ENCODE measurements around the gene HMGCLL1.

Gene HMGCLL1

DNA sequence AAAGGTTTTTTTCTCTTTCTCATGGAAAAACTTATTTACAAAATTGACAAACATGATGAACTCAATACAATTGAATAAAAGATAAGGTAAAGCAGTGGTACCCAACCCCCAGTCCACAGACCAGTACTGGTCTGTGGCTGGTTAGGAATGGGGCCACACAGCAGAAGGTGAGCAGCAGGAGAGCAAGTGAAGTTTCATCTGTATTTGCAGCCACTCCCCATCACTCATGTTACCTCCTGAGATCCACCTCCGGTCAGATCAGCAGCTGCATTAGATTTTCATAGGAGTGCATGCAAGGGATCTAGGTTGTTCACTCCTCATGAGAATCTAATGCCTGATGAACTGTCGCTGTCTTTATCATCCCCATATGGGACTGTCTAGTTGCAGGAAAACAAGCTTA is 47.5 kb downstream of the HMGCLL1 start:
- DNase-seq (ENCODE audit: low spot score) = no peak

GRCh38 chr6:55530931-55531330 is 48.1 kb downstream of the HMGCLL1 start:
- DNase-seq (ENCODE audit: low spot score) = no peak

DNA sequence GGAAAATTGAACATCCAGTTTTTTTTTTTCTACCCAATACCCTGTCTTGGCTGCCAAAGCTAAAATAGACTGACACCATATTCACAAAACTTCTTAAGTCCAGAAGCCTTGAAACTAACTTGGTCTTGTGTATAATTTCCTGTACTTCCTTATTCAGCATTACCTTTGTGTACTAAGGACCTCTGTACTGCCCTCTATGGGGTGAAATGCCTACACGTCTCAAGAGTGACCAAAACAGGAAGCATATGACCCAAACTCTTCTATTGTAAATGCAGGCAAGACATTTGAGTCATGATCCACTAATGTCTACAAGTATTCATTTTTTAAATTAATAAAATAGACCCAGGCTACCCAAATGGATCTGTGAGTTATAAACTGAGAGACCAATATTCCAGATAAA is 50.4 kb downstream of the HMGCLL1 start:
- DNase-seq (ENCODE audit: low spot score) = no peak

DNA sequence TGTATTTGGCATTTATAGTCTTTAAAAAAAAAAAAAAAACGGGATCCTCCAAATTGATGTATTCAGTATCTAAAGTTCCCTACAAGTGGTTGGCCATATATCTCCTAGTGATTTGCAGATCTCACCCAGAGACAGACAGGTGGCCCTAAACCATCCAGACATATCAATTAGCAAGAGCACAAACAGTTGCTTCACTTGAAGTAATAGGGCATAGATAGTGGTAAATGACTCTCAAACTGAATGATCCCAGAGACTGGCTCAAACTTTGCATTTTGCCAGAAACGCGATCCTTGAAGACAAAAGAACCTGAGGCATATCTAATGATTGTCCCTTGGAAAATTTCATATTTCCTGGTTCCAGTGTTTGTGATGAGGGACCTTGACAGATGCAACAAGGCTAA is 54.6 kb downstream of the HMGCLL1 start:
- no peak for DNase-seq (ENCODE audit: low spot score)

DNA sequence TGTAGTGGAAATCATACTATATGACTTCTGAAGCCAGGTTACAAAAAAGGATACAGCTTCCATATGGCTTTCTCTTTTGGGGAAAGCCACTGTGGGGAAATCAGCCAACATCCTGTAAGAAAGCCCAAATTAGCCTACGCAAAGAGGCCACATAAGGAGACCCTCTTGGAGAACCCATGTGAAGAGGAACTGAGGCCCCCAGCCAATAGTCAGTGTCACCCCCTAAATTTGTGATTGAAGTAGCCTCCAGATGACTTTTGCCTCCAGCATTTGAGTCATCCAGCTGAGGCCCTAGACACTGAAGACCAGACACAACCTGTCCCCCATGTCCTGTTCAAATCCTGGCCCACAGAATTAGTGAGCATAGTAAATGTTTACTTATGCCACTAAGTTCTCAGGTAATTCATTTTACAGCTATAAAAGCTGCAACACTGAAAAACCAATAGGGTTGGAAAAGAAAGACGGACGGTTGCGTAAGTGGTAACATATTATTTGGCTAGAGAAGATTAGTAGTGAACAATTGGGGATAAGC is 60.4 kb downstream of the HMGCLL1 start:
- DNase-seq (ENCODE audit: low spot score) = no peak

DNA sequence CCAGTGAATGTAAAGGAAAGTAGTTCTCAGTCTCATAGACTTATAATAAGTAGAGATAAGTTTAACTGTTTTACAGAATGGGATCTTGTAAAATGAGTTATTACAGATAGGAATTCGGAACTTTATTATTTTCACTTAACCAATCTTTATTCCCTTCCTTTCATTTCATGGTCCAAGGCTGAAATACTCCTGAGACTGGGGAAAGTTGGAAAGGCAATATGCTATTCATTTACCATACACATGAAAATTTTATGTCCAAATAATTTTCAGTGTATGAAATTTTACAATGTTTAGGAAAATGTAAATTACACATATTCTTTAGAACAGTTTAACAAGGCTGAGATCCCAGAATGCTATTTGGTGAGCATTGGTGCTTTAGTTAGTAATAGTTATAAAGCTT is 62.3 kb downstream of the HMGCLL1 start:
- DNase-seq (ENCODE audit: low spot score) = no peak

DNA sequence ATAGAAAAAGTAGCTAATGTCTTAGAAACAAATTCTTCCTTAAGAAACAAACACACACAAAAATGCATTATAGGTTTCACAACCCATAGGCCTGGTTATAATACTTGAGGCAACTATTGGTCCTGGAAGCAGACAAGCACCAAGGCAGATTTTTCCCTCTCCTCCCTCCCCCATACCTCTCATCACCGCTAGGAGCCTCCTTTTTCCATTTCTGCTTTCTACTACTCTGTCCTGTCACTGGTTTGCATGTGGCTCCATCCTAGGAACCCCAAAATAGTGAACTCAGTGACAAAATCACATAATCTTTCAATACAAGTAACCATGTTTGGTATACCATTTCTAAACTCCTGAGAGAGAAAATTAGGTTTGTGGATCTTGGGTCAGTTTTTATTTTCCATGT is 66.1 kb downstream of the HMGCLL1 start:
- DNase-seq (ENCODE audit: low spot score) = no peak

GRCh38 chr6:55511122-55511800 is 67.7 kb downstream of the HMGCLL1 start:
- DNase-seq (ENCODE audit: low spot score) = no peak

DNA sequence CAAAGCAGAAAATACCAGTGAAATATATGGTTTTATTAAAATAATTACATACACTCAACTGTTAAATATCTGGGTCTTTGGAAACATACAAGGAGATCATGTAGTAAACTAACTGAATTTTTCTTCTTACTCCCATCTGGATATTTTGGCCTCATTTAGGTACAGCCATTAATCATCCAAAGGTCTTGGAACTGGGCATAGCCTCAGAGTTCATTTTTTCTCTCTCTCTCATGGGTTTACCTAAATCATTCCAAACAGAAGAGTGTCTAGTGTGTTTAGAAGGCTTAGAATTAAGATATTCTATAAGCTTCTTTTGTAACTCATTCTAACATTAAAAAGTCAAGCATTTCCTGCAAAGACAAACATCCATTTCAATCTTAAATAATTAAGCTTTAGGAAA is 79.4 kb downstream of the HMGCLL1 start:
- no peak for DNase-seq (ENCODE audit: low spot score)

DNA sequence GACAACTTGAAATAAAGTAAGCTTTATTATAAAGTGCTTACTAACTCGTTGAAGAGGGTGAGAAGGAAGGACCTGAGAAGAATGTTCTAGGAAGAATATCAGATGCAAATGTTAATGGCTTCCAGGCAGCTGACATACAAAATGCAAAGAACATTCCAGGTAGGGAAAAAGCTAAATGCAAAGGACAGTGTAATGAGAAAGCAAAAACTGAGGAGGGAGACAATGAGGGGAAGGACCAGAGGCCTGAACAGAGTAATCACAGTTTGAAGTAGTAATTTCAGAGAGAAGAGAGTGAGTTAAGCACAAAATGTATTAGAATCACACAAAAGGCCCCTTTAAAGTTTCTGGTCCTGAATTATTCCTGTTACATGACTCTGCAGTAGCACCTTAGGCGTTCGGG is 81.3 kb downstream of the HMGCLL1 start:
- DNase-seq (ENCODE audit: low spot score) = no peak

DNA sequence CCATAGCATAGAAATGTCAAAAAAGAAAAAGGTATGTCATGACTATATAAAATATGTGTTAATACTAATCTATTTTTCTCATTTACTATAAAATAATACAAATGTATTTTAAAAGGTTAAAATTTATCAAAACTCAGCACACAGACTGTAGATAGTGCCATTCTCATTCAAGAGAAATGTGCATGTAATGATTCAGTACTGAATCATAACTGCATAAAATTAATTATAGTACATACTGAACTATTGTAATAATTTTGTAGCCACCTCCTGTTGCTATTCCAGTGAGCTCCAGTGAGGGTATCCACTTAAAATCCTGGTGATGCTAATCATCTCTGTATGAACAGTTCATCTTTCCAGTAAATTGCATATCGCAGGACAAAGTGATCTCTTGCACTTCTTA is 82.8 kb downstream of the HMGCLL1 start:
- no peak for DNase-seq (ENCODE audit: low spot score)

DNA sequence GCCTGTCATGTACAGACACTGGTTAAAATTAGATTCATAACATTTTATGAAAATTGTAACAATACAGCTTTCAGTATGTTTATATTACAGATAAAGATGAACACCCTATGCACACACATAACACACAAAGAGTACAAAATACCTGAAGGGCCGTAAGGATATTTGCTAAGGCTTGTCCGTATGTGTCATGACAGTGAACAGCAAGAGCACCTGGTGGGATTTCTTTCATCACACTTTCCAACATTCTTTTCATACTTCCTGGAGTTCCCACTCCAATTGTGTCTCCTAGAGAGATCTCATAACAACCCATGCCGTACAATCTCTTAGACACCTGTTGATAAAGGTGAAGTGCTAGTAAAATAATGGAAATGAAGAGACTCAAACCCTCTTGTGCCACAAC is 83.7 kb downstream of the HMGCLL1 start:
- DNase-seq (ENCODE audit: low spot score) = no peak

GRCh38 chr6:55494411-55494810 is 84.6 kb downstream of the HMGCLL1 start:
- DNase-seq (ENCODE audit: low spot score) = no peak

GRCh38 chr6:55492259-55492658 is 86.7 kb downstream of the HMGCLL1 start:
- no peak for DNase-seq (ENCODE audit: low spot score)

GRCh38 chr6:55490871-55491270 is 88.1 kb downstream of the HMGCLL1 start:
- no peak for DNase-seq (ENCODE audit: low spot score)

DNA sequence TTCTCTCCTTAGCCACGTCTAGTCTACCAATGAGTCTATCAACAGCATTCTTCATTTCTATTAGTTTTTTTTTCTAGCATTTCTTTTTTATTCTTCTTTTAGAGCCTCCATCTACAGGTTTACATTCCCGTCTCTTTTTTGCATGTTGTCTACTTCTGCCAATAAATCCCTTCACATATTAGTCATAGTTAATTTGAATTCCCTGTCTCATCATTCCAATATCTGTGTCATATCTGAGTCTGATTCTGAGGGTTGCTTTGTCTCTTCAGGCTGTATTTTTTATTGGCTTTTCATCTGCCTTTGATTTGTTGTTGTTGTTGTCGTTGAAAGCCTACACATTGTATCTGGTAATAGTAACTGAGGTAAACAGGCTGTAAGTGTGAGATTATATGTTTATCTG is 104.6 kb downstream of the HMGCLL1 start:
- no peak for DNase-seq (ENCODE audit: low spot score)

DNA sequence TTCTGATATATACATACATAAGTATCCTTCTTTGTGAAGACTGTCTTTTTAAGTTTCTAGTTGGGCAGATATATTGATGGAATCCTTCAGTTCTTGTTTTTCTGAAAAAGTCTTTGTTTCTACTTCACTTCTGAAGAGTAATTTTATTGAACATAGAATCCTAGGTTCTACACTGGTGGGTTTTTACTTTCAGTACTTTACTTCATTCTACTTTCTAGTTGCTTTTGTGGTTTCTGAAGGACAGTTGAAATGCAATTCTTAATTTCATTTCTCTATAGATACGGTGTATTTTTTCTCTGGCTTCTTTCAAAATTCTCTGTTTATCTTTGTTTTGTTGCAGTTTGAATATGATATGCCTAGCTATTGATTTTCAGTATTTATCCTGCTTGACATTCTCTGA is 105.3 kb downstream of the HMGCLL1 start:
- DNase-seq (ENCODE audit: low spot score) = no peak

- no peak for DNase-seq (ENCODE audit: low spot score)
Measured at GRCh38 chr6:55469951-55470366, 109.0 kb downstream of the HMGCLL1 start.

DNA sequence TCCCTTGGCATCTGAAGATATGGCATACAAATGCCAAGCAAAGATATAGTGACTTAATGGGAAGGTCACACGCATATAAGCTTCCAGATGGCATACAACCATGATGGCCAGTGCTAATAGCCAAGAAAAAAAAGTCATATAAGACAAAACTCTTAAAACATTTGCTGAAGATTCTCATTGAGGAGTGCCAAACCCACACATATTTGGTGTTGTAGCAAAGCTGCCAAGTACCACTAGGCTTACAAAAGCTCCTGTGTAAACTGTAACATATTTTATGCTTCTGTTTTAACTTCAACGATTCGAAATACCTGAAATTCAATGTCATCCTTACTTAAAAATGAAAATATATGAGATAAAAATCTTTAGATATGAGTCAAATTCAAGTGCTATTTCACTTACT is 123.0 kb downstream of the HMGCLL1 start:
- DNase-seq (ENCODE audit: low spot score) = no peak

DNA sequence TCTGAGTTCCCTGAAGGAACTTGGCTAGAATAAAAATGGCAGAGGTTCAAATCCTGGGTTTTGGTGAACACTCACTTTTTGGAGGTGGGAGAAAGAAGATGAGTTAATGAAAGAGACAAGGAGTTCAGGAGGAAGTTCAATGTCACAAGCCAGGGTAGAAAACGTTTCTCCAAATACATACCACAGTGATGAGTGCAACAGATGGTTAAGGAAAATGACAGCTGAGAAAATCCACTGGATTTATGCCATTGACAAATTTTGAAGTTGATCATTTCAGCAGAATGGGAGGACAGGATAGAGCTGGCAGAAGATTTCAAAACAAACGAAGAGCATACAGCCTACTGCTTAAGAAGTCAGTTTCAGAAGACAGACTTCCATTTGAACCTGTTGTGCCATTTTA is 129.0 kb downstream of the HMGCLL1 start:
- DNase-seq (ENCODE audit: low spot score) = no peak

DNA sequence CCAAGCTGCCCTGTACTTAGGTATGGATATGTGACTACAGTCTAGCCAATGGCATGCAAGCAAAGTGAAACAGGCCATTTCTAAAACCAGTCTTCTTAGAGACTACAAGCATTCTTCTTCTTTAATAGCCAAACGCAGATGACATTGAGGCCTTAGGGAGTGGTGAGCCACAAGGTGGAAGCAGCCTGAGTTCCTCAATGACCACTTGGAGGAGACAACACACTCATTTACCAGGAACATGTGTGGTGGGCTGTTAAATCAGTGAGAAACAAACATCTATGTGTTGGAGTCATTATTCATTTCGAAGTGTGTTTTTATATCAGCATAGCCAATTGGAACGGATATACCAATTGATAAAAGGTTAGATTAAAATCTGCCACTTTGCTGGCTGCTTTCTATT is 129.8 kb downstream of the HMGCLL1 start:
- DNase-seq (ENCODE audit: low spot score) = no peak

DNA sequence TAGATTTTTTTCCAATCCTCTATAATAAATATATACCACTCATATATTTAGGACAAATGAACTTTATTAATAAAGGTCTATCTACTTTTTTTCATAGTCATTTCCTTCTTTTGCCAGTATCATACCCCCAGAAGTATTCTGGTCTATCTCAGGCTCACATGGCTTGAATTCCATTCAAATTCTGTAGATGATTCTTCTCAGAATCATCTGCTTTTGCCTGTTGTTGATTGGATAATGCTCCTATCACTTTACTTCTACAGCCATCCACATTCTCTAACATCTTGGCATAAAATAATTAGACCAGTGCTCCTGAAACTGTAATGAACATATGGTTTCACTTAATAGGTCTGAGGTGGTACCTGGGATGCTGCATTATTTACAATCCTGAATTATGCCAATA is 130.5 kb downstream of the HMGCLL1 start:
- no peak for DNase-seq (ENCODE audit: low spot score)

GRCh38 chr6:55447891-55448290 is 131.1 kb downstream of the HMGCLL1 start:
- DNase-seq (ENCODE audit: low spot score) = no peak

- no peak for DNase-seq (ENCODE audit: low spot score)
Measured at GRCh38 chr6:55445648-55446204, 133.3 kb downstream of the HMGCLL1 start.

Data from CD4-positive, alpha-beta T cell treated with Interleukin-2 at 100 ng/mL for 4 hours (primary cell).